Smooth muscle cell of the umbilical artery (primary cell): ENCODE measurements around the gene NCS1. TPM values are rescaled to one million over a fixed set of nuclear protein-coding genes. Genes with fewer than 3 reads are reported as not detected.

Experiments used
- total RNA-seq: library from RNA; depleted of rRNA; stranded (reverse); fragments of >200 nt; gene quantifications from 2 replicates; pipeline ENCODE4 v1.2.3, GENCODE V29; 2014

NCS1 gene
- total RNA-seq: 79.9 and 127 TPM in 2 replicates

GRCh38 chr9:130172161-130172857 lies at the start of gene NCS1:
Gene NCS1, plus strand, starts transcription at chr9:130172404. Its CDS starts 260 bp downstream, at chr9:130172664.

GRCh38 chr9:130265431-130266235 lies 93.4 kb downstream of the NCS1 start, which contains the start of gene HMCN2:
Gene HMCN2, plus strand, starts transcription at chr9:130265760. Its CDS starts 119 bp downstream, at chr9:130265879.

Other genes with a start within 250 kb of the NCS1 start
- 29.1 and 41.1 TPM in 2 replicates for gene FNBP1, start 129.2 kb upstream of the NCS1 start, total RNA-seq
- gene GPR107, start 118.5 kb upstream of the NCS1 start, total RNA-seq: 40.4 and 55.7 TPM in 2 replicates
- 0.05 and 0.30 TPM in 2 replicates for gene HMCN2, start 93.4 kb downstream of the NCS1 start, total RNA-seq